ENCODE results near the gene MRPL54. TPM values are rescaled to one million over a fixed set of nuclear protein-coding genes. Genes with fewer than 3 reads are reported as not detected.

The MRPL54 gene
- total RNA-seq, 1 donor from 2014 or later, result 59.4 TPM

- no peak overlapping the region for H3K27ac ChIP-seq
- DNase-seq (peak; percentile 68), ATAC-seq (peak; percentile 68 to 69)
- no peaks in the 10 kb centered on the region for H3K9me3 ChIP-seq
- H3K36me3 ChIP-seq, result no peaks in the 10 kb centered on the region
- H3K4me1 ChIP-seq, result peaks cover 15% of the 10 kb centered on the region
- intact Hi-C loops (cut with DNase I), result no loop called here
- TF ChIP-seq CTCF (IDR thresholded peaks at IDR 0.05), result no peak
- H3K27me3 ChIP-seq (ENCODE audit: low read depth), result peaks cover 23% of the 10 kb centered on the region
- no peak overlapping the region for H3K4me3 ChIP-seq
These were observed 36.7 kb upstream of the MRPL54 start for GRCh38 chr19:3725640-3726310.

- Histone ChIP-seq H3K4me1 (no peaks in the 10 kb centered on the region), H3K27me3 (ENCODE audit: low read depth) (no peaks in the 10 kb centered on the region), H3K4me3 (no peak overlapping the region), H3K36me3 (peaks cover 11% of the 10 kb centered on the region), H3K27ac (no peak overlapping the region), H3K9me3 (no peaks in the 10 kb centered on the region)
- DNase-seq, result no peak
- intact Hi-C loops (cut with DNase I), result no loop called here
- TF ChIP-seq CTCF (IDR thresholded peaks at IDR 0.05), result no peak
- ATAC-seq, result no peak
These were observed 32.0 kb upstream of the MRPL54 start for GRCh38 chr19:3730457-3730958.

GRCh38 chr19:3732108-3732507 is 30.4 kb upstream of the MRPL54 start:
- intact Hi-C loops (cut with DNase I), result no loop called here
- H3K9me3 ChIP-seq, result no peaks in the 10 kb centered on the region
- ATAC-seq (no peak), DNase-seq (no peak)
- peaks cover 11% of the 10 kb centered on the region for H3K36me3 ChIP-seq
- no peaks in the 10 kb centered on the region for H3K4me1 ChIP-seq
- TF ChIP-seq CTCF (IDR thresholded peaks at IDR 0.05), result no peak
- no peak overlapping the region for H3K27ac ChIP-seq
- H3K27me3 ChIP-seq (ENCODE audit: low read depth), result no peaks in the 10 kb centered on the region
- no peak overlapping the region for H3K4me3 ChIP-seq

- no peak for TF ChIP-seq CTCF (IDR thresholded peaks at IDR 0.05)
- no peaks in the 10 kb centered on the region for H3K27me3 ChIP-seq (ENCODE audit: low read depth)
- H3K36me3 ChIP-seq, result peaks cover 13% of the 10 kb centered on the region
- H3K27ac ChIP-seq, result no peak overlapping the region
- DNase-seq (no peak), ATAC-seq (no peak)
- H3K9me3 ChIP-seq, result no peaks in the 10 kb centered on the region
- intact Hi-C loops (cut with DNase I), result no loop called here
- H3K4me3 ChIP-seq, result no peak overlapping the region
- H3K4me1 ChIP-seq, result no peaks in the 10 kb centered on the region
These were observed 28.8 kb upstream of the MRPL54 start for GRCh38 chr19:3733549-3734309.

GRCh38 chr19:3734310-3734600 is 28.2 kb upstream of the MRPL54 start:
- H3K4me1 ChIP-seq, result no peaks in the 10 kb centered on the region
- H3K27me3 ChIP-seq (ENCODE audit: low read depth), result no peaks in the 10 kb centered on the region
- H3K9me3 ChIP-seq, result no peaks in the 10 kb centered on the region
- H3K4me3 ChIP-seq, result no peak overlapping the region
- no peak overlapping the region for H3K27ac ChIP-seq
- no peak for TF ChIP-seq CTCF (IDR thresholded peaks at IDR 0.05)
- DNase-seq (no peak), ATAC-seq (no peak)
- H3K36me3 ChIP-seq, result peaks cover 15% of the 10 kb centered on the region
- intact Hi-C loops (cut with DNase I), result no loop called here

Measured in lower lobe of right lung (tissue), 2 donors.